GM12801 (cell line): Measurements from ENCODE around the gene DEGS1.

Source experiments
- TF ChIP-seq, protein P1 (sequence below): IDR thresholded peaks from one replicate; pipeline ENCODE4 v1.5.1; 2011; ENCODE audit warnings: control low read depth; ENCODE audit not compliant: insufficient read length; ENCODE audit errors: extremely low read depth

DEGS1 gene

DNA sequence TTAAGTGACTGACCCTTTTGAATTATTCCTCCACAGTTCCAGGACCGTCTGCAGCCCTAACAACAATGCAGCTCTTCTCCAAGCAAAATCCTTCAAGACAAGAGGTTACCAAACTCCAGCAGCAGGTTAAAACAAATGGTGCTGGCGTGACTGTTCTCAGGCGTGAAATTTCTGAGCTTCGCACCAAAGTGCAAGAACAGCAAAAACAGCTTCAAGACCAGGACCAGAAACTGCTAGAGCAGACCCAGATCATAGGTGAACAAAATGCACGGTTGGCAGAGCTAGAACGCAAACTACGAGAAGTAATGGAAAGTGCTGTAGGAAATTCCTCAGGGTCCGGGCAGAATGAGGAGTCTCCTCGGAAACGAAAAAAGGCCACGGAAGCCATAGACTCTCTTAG, 25.7 kb upstream of the DEGS1 start:
- TF ChIP-seq, protein P1, sequence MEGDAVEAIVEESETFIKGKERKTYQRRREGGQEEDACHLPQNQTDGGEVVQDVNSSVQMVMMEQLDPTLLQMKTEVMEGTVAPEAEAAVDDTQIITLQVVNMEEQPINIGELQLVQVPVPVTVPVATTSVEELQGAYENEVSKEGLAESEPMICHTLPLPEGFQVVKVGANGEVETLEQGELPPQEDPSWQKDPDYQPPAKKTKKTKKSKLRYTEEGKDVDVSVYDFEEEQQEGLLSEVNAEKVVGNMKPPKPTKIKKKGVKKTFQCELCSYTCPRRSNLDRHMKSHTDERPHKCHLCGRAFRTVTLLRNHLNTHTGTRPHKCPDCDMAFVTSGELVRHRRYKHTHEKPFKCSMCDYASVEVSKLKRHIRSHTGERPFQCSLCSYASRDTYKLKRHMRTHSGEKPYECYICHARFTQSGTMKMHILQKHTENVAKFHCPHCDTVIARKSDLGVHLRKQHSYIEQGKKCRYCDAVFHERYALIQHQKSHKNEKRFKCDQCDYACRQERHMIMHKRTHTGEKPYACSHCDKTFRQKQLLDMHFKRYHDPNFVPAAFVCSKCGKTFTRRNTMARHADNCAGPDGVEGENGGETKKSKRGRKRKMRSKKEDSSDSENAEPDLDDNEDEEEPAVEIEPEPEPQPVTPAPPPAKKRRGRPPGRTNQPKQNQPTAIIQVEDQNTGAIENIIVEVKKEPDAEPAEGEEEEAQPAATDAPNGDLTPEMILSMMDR = no peak

DNA sequence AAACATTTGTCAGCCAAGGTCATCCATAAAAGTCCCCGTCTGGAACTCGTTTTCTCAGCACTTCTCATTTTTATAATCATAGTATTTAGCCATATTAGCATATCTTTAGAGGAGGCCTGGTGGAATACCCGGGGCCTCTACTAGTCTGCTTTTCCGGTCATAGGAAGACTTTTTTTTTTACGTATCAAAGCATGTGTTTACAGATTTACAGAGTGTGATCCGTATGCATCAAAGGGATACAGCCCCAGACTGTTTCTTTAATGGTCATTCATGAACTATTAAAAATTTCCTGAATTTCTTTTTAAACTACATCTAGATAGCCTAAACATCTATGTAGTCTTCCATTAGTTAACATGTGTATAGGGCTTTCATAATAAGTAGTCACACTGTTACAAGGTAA, 23.5 kb upstream of the DEGS1 start:
- TF ChIP-seq, protein P1 = no peak

DNA sequence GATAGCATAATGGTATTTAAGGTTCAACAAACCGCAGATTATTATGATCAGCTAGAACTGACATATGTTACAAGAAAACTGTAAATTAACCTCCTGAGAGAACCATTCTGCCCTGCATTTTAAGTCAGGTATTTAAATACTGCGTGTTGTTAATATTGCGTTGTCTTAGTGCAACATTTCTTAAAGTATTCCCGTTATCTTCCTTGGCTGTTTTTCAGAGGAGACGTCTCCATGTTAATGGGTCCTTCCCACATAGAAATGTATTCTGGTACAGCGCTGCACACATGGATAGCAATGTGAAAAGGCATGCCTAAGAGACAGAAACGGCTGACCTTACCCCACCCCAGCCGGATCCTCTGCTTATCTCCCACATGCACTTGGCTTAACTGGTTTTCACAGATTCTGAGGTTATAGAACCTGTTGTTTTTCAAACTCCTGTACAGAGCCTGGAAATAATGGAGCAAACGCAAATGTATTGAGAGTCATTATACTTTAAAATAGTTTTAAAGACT, 22.8 kb upstream of the DEGS1 start:
- TF ChIP-seq, protein P1 = no peak

DNA sequence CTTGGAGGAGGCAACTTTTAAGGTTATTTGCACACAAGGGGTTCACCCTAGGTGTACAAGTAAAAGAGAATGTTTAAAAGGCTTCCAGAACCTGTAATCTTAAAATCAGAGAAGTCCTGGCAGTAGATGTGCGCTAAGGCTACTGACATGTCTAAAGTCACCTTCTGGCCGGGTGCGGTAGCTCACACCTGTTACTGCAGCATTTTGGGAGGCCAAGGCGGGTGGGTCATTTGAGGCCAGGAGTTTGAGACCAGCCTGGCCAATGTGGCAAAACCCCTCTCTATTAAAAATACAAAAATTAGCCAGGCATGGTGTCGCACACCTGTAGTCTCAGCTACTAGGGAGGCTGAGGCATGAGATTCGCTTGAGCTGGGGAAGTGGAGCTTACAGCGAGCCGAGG, 20.3 kb upstream of the DEGS1 start:
- TF ChIP-seq, protein P1 = no peak

DNA sequence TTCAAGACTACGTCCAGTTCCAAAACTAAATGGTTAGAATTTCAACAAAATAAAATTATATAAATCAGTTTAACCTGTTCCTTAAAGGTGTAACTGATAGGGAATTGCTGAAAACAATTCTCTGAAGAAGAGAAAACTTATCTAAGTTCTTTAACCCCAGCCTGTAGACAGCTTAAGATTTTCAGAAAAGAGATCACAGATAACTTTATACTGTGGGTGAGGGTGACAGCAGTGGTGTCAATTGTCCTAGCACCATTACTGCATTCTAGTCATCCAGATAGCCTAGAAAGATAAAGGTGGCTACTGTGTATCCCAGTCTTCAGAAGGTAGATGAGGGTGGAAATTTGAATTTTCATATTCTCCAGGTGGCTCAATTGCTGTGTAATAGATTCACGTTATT, 19.7 kb upstream of the DEGS1 start:
- TF ChIP-seq, protein P1 = no peak

DNA sequence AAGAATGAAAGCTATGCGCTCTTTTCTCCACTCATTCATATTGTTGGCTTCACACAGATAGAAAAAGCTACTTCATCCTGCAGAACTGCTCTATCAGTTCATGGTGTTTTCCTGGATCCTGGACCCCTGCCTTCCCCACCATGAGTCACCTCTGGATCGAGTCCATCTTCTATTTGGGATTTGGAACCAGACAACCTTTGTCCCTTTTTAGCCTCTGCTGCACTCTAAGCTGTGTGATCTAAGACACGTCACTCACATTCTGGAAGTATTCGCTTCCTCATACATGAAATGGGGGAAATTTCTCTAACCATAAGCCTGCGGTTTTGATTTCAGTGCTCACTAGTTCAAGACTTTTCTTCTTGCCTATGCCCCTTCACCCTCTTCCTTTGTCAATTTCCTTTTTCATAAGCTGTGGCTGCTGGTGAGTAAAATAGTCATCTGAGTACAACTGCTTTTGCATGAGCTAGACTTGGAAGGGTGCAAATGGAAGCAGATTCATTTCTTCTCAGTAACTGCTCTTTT, 14.1 kb upstream of the DEGS1 start:
- TF ChIP-seq, protein P1 = no peak

DNA sequence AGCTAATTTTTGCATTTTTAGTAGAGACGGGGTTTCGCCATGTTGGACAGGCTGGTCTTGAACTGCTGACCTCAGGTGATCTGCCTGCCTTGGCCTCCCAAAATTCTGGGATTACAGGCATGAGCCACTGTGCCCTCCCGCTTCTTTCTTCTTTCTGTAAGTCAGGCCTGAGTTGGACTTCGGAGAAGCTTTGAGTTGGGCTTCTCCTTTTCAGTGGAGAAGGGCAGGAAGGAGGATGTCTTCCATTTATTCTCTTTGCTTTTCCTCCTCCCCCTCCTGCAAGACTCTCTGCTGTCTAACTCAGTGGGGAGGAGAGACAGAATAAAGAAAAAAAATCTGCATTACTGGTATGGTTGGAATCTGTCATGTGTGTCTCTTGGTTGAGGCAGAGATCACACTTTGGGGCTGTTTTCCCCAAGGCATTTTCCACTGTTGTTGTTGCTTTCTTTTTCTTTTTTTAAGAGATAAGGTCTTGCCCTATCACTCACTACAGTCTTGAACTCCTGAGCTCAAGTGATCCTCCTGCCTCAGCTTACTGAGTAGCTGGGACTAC, 13.2 kb upstream of the DEGS1 start:
- TF ChIP-seq, protein P1 = no peak
